ENCODE results near the gene BNC2. TPM values are rescaled to one million over a fixed set of nuclear protein-coding genes. Genes with fewer than 3 reads are reported as not detected.

BNC2 gene
- total and polyA plus RNA-seq, 2 experiments from 2014 or later, result 19.3 to 20.7 TPM

- H3K9me3 ChIP-seq (ENCODE audit: low read depth), result no peaks in the 10 kb centered on the region
- no peaks in the 10 kb centered on the region for H3K36me3 ChIP-seq (replicated peaks; ENCODE audit: insufficient read depth, low read depth)
- H3K4me3 ChIP-seq, result no peak overlapping the region
- H3K79me2 ChIP-seq, result no peaks in the 10 kb centered on the region
- H3K4me1 ChIP-seq (ENCODE audit: insufficient read depth), result peaks cover 26% of the 10 kb centered on the region
- peak overlapping the region; percentile 65 for H3K4me2 ChIP-seq
- no peak overlapping the region for H2AFZ ChIP-seq
- H3K27me3 ChIP-seq, result no peaks in the 10 kb centered on the region
- no peaks in the 10 kb centered on the region for H3K9me2 ChIP-seq (replicated peaks; ENCODE audit: insufficient read depth)
- peak overlapping the region; percentile 67 for H3K27ac ChIP-seq
- 65% methylated on average over 2 of the region's 2 CpGs for WGBS (ENCODE audit: low lambda C conversion rate, missing lambda C conversion rate)
- TF ChIP-seq CTCF (IDR thresholded peaks at IDR 0.05; ENCODE audit: poor library complexity), result no peak
- no peak for TF ChIP-seq EZH2 (IDR thresholded peaks at IDR 0.05; ENCODE audit: borderline replicate concordance)
- TF ChIP-seq EZH2phosphoT487 (IDR thresholded peaks at IDR 0.05; ENCODE audit: low read depth, severe bottlenecking, unreplicated experiment), result no peak
- no peak for DNase-seq (ENCODE audit: low spot score)
- no peaks in the 10 kb centered on the region for H4K20me1 ChIP-seq (ENCODE audit: insufficient read depth, poor library complexity, severe bottlenecking)
Observed at GRCh38 chr9:16627521-16627920, 242.9 kb downstream of the BNC2 start.

GRCh38 chr9:16626577-16627130 lies 243.8 kb downstream of the BNC2 start:
- no peaks in the 10 kb centered on the region for H4K20me1 ChIP-seq (ENCODE audit: insufficient read depth, poor library complexity, severe bottlenecking)
- H3K27ac ChIP-seq, result peak overlapping the region; percentile 67
- H3K9me3 ChIP-seq (ENCODE audit: low read depth), result no peaks in the 10 kb centered on the region
- H3K4me1 ChIP-seq (ENCODE audit: insufficient read depth), result peaks cover 26% of the 10 kb centered on the region
- peak; percentile 70 for DNase-seq (ENCODE audit: low spot score)
- no peak for TF ChIP-seq CTCF (IDR thresholded peaks at IDR 0.05; ENCODE audit: poor library complexity)
- no peak for TF ChIP-seq EZH2phosphoT487 (IDR thresholded peaks at IDR 0.05; ENCODE audit: low read depth, severe bottlenecking, unreplicated experiment)
- TF ChIP-seq EZH2 (IDR thresholded peaks at IDR 0.05; ENCODE audit: borderline replicate concordance), result no peak
- H3K36me3 ChIP-seq (replicated peaks; ENCODE audit: insufficient read depth, low read depth), result no peaks in the 10 kb centered on the region
- H3K9me2 ChIP-seq (replicated peaks; ENCODE audit: insufficient read depth), result no peaks in the 10 kb centered on the region
- no peaks in the 10 kb centered on the region for H3K27me3 ChIP-seq
- no peak overlapping the region for H3K4me3 ChIP-seq
- H3K4me2 ChIP-seq, result peak overlapping the region; percentile 65
- WGBS (ENCODE audit: low lambda C conversion rate, missing lambda C conversion rate), result 12% methylated on average over 13 of the region's 13 CpGs
- no peak overlapping the region for H2AFZ ChIP-seq
- no peaks in the 10 kb centered on the region for H3K79me2 ChIP-seq

GRCh38 chr9:16625811-16626210 lies 244.7 kb downstream of the BNC2 start:
- Histone ChIP-seq H3K9me2 (replicated peaks; ENCODE audit: insufficient read depth) (no peaks in the 10 kb centered on the region), H3K9me3 (ENCODE audit: low read depth) (no peaks in the 10 kb centered on the region), H2AFZ (no peak overlapping the region), H3K79me2 (no peaks in the 10 kb centered on the region), H3K36me3 (replicated peaks; ENCODE audit: insufficient read depth, low read depth) (no peaks in the 10 kb centered on the region), H3K4me1 (ENCODE audit: insufficient read depth) (peaks cover 26% of the 10 kb centered on the region), H3K4me2 (peak overlapping the region; percentile 65), H3K27ac (peak overlapping the region; percentile 67), H4K20me1 (ENCODE audit: insufficient read depth, poor library complexity, severe bottlenecking) (no peaks in the 10 kb centered on the region), H3K27me3 (no peaks in the 10 kb centered on the region), H3K4me3 (no peak overlapping the region)
- TF ChIP-seq CTCF (IDR thresholded peaks at IDR 0.05; ENCODE audit: poor library complexity) (no peak), EZH2 (IDR thresholded peaks at IDR 0.05; ENCODE audit: borderline replicate concordance) (no peak), EZH2phosphoT487 (IDR thresholded peaks at IDR 0.05; ENCODE audit: low read depth, severe bottlenecking, unreplicated experiment) (no peak)
- 86% methylated on average over 1 of the region's 1 CpG for WGBS (ENCODE audit: low lambda C conversion rate, missing lambda C conversion rate)
- DNase-seq (ENCODE audit: low spot score), result no peak
